ENCODE results near the gene KHDC1. TPM values are rescaled to one million over a fixed set of nuclear protein-coding genes. Genes with fewer than 3 reads are reported as not detected.
"Not testable (repeated sequence)": the region's sequence is repeated elsewhere in the genome, so short reads cannot be mapped to it uniquely, and the experiment has no call there.

Gene KHDC1
- total RNA-seq, 5 donors from 2014 or later (not counting 1 experiment from before 2014, with no cell fraction given) = 0.88 to 1.7 (median 1.3) TPM

DNA sequence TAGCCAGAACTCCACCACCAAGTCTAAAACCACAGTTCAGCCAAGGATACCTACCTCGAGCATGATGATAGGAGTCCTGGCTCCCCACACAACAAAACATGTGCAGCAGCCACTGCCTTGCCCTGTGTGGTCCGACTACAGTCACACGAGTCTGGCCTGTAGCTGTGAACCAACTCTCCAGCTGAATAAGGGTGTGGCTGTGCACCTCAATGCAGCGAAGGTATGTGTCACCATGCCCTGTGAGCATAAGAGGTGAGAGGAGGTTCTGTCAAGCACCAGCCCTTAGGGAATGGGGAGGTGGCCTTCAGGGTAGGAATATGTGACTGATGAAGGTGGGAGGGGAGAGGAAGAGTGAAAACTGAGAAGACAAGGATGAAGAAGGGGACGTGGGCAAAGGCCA lies 21.0 kb downstream of the KHDC1 start:
- ATAC-seq (replicated peaks in 1 of 4) = no peak
- CTCF ChIA-PET = no interaction called here
- Histone ChIP-seq H3K4me1 (ENCODE audit: control insufficient read depth in 1 of 2, extremely low read depth in 1 of 2, insufficient read depth in 2 of 2, low read length in 2 of 2) (no peaks in the 10 kb centered on the region), H3K27me3 (replicated peaks in 1 of 2; ENCODE audit: control insufficient read depth in 2 of 2, extremely low read depth in 1 of 2, insufficient read depth in 2 of 2, low read length in 1 of 2) (peaks cover 0 to 6% of the 10 kb centered on the region in 2 experiments), H3K4me3 (ENCODE audit: control insufficient read depth in 1 of 2, extremely low read depth in 1 of 2, low read length in 1 of 2) (no peak overlapping the region), H3K27ac (ENCODE audit: low read length) (no peak overlapping the region), H3K36me3 (ENCODE audit: control insufficient read depth in 2 of 2, extremely low read depth in 1 of 2, insufficient read depth in 1 of 2, low read length in 1 of 2) (no peaks in the 10 kb centered on the region), H3K9me3 (no peaks in the 10 kb centered on the region)
- H3K27me3 Mint-ChIP-seq = peaks cover 8 to 9% of the 10 kb centered on the region in 2 donors
- no peaks in the 10 kb centered on the region for H3K36me3 Mint-ChIP-seq
- no peak overlapping the region for H3K27ac Mint-ChIP-seq
- POLR2A ChIA-PET = no interaction called here
- H3K9me3 Mint-ChIP-seq = no peaks in the 10 kb centered on the region
- no peak overlapping the region for H3K4me3 Mint-ChIP-seq
- H3K4me1 Mint-ChIP-seq = no peaks in the 10 kb centered on the region
- WGBS (ENCODE audit: insufficient coverage) = 67% methylated on average over 3 of the region's 5 CpGs
- no peak for DNase-seq

DNA sequence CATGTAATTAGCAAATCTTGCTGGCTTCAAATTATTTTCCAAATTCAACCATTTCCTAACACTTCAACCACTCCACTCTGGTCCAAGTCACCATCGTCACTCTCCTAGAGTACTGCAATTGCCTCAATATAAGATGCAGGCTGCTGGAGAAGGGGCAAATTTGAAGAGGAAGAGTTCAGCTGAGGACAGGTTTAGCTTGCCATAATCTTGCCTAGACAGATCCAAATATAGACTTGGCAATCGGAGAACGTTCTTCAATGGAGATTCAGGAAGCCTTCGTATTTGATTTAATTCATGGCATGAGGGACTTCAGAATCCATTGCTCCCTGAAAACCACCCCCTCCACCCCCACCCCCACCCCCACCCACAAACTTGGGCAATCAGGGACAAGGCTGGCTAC lies 22.3 kb downstream of the KHDC1 start:
- no CpG with 5 or more reads among the region's 4 CpGs for WGBS (ENCODE audit: insufficient coverage)
- Histone ChIP-seq H3K4me3 (ENCODE audit: control insufficient read depth in 1 of 2, extremely low read depth in 1 of 2, low read length in 1 of 2) (no peak overlapping the region), H3K27me3 (replicated peaks in 1 of 2; ENCODE audit: control insufficient read depth in 2 of 2, extremely low read depth in 1 of 2, insufficient read depth in 2 of 2, low read length in 1 of 2) (peaks cover 0 to 3% of the 10 kb centered on the region in 2 experiments), H3K4me1 (ENCODE audit: control insufficient read depth in 1 of 2, extremely low read depth in 1 of 2, insufficient read depth in 2 of 2, low read length in 2 of 2) (no peaks in the 10 kb centered on the region), H3K27ac (ENCODE audit: low read length) (no peak overlapping the region), H3K9me3 (no peaks in the 10 kb centered on the region), H3K36me3 (ENCODE audit: control insufficient read depth in 2 of 2, extremely low read depth in 1 of 2, insufficient read depth in 1 of 2, low read length in 1 of 2) (no peaks in the 10 kb centered on the region)
- H3K27me3 Mint-ChIP-seq = peaks cover 8 to 9% of the 10 kb centered on the region in 2 donors
- ATAC-seq (replicated peaks in 1 of 4) (no peak), DNase-seq (no peak)
- H3K4me1 Mint-ChIP-seq = no peaks in the 10 kb centered on the region
- ChIA-PET POLR2A (no interaction called here), CTCF (no interaction called here)
- no peaks in the 10 kb centered on the region for H3K9me3 Mint-ChIP-seq
- H3K27ac Mint-ChIP-seq = no peak overlapping the region
- H3K4me3 Mint-ChIP-seq = no peak overlapping the region
- no peaks in the 10 kb centered on the region for H3K36me3 Mint-ChIP-seq

- no peak overlapping the region for H3K4me3 Mint-ChIP-seq
- WGBS (ENCODE audit: insufficient coverage) = 92% methylated on average over 2 of the region's 5 CpGs
- Histone ChIP-seq H3K27ac (ENCODE audit: low read length) (no peak overlapping the region), H3K36me3 (ENCODE audit: control insufficient read depth in 2 of 2, extremely low read depth in 1 of 2, insufficient read depth in 1 of 2, low read length in 1 of 2) (no peaks in the 10 kb centered on the region), H3K27me3 (replicated peaks in 1 of 2; ENCODE audit: control insufficient read depth in 2 of 2, extremely low read depth in 1 of 2, insufficient read depth in 2 of 2, low read length in 1 of 2) (peaks cover 0 to 5% of the 10 kb centered on the region in 2 experiments), H3K4me3 (ENCODE audit: control insufficient read depth in 1 of 2, extremely low read depth in 1 of 2, low read length in 1 of 2) (no peak overlapping the region), H3K9me3 (no peaks in the 10 kb centered on the region), H3K4me1 (ENCODE audit: control insufficient read depth in 1 of 2, extremely low read depth in 1 of 2, insufficient read depth in 2 of 2, low read length in 2 of 2) (no peaks in the 10 kb centered on the region)
- H3K4me1 Mint-ChIP-seq = no peaks in the 10 kb centered on the region
- H3K36me3 Mint-ChIP-seq = no peaks in the 10 kb centered on the region
- H3K27me3 Mint-ChIP-seq = no peaks in the 10 kb centered on the region
- DNase-seq (no peak), ATAC-seq (replicated peaks in 1 of 4) (no peak)
- H3K9me3 Mint-ChIP-seq = no peaks in the 10 kb centered on the region
- no peak overlapping the region for H3K27ac Mint-ChIP-seq
- ChIA-PET POLR2A (interaction anchor here (0.6 to 1.0 kb wide), 2 partner anchors 9 to 18 kb away, joined by 3 to 4 read pairs; no protein-coding TSS in a partner anchor), CTCF (interaction anchor here in 1 of 2 donors (0.5 to 0.7 kb wide), 2 partner anchors 19 to 823 kb away, joined by 5 to 8 read pairs; no protein-coding TSS in a partner anchor)
These were observed 26.7 kb downstream of the KHDC1 start for GRCh38 chr6:73236144-73236750.

DNA sequence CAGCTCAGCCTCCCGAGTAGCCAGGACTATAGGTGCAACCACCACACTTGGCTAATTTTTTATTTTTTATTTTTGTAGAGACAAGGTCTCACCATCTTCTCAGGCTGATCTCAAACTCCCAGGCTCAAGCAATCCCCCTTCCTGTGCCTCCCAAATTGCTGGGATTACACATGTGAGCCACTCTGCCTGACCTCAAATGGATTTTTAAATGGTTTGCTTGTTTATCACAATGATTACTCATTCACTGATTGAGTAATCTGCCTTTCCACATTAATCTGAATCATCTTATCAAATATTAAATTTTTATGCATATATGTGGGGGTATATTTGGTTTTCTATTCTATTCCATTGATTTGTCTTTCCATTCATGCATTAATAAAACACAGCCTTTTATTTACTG lies 28.3 kb downstream of the KHDC1 start:
- POLR2A ChIA-PET = no interaction called here
- H3K27ac Mint-ChIP-seq = no peak overlapping the region

GRCh38 chr6:73233971-73234370 lies 29.0 kb downstream of the KHDC1 start:
- H3K4me3 Mint-ChIP-seq; H3K4me1 ChIP-seq (ENCODE audit: control insufficient read depth in 1 of 2, extremely low read depth in 1 of 2, insufficient read depth in 2 of 2, low read length in 2 of 2); H3K36me3 Mint-ChIP-seq; H3K27ac ChIP-seq (ENCODE audit: low read length); ATAC-seq (replicated peaks in 1 of 4); H3K4me1 Mint-ChIP-seq; H3K27me3 Mint-ChIP-seq; H3K27ac Mint-ChIP-seq; H3K9me3 ChIP-seq; DNase-seq; H3K9me3 Mint-ChIP-seq; H3K36me3 ChIP-seq (ENCODE audit: control insufficient read depth in 2 of 2, extremely low read depth in 1 of 2, insufficient read depth in 1 of 2, low read length in 1 of 2); CTCF ChIA-PET; POLR2A ChIA-PET; H3K27me3 ChIP-seq (replicated peaks in 1 of 2; ENCODE audit: control insufficient read depth in 2 of 2, extremely low read depth in 1 of 2, insufficient read depth in 2 of 2, low read length in 1 of 2); H3K4me3 ChIP-seq (ENCODE audit: control insufficient read depth in 1 of 2, extremely low read depth in 1 of 2, low read length in 1 of 2): not testable (repeated sequence)
- 70% methylated on average over 2 of the region's 3 CpGs for WGBS (ENCODE audit: insufficient coverage)

More for the DNA sequence above, 28.3 kb downstream of the KHDC1 start:
- Mint-ChIP-seq H3K4me3 (no peak overlapping the region), H3K4me1 (no peaks in the 10 kb centered on the region), H3K36me3 (no peaks in the 10 kb centered on the region), H3K9me3 (no peaks in the 10 kb centered on the region), H3K27me3 (no peaks in the 10 kb centered on the region)
- Histone ChIP-seq H3K27ac (ENCODE audit: low read length) (no peak overlapping the region), H3K4me1 (ENCODE audit: control insufficient read depth in 1 of 2, extremely low read depth in 1 of 2, insufficient read depth in 2 of 2, low read length in 2 of 2) (no peaks in the 10 kb centered on the region), H3K9me3 (no peaks in the 10 kb centered on the region), H3K27me3 (replicated peaks in 1 of 2; ENCODE audit: control insufficient read depth in 2 of 2, extremely low read depth in 1 of 2, insufficient read depth in 2 of 2, low read length in 1 of 2) (peaks cover 0 to 7% of the 10 kb centered on the region in 2 experiments), H3K4me3 (ENCODE audit: control insufficient read depth in 1 of 2, extremely low read depth in 1 of 2, low read length in 1 of 2) (no peak overlapping the region), H3K36me3 (ENCODE audit: control insufficient read depth in 2 of 2, extremely low read depth in 1 of 2, insufficient read depth in 1 of 2, low read length in 1 of 2) (no peaks in the 10 kb centered on the region)
- CTCF ChIA-PET = no interaction called here
- ATAC-seq (replicated peaks in 1 of 4) = no peak
- WGBS (ENCODE audit: insufficient coverage) = no CpG with 5 or more reads among the region's 1 CpG
- no peak for DNase-seq

DNA sequence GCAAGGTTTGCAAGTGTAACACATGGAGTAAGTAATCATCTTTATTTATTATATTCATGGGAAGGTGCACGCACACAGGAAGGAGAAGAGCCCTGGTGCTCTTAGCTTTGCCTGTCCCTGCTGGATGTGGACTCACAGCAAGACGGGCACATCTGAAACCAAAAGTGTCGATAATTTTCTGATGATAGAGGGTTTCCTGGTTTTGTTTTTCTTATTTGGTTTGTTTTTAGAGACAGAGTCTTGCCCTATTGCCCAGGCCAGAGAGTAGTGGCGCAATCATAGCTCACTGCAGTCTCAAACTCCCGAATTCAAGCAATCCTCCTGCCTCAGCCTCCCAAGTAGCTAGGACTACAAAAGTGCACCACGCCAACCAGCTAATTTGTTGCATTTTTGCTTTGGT lies 29.9 kb downstream of the KHDC1 start:
- CTCF ChIA-PET = no interaction called here
- Histone ChIP-seq H3K27me3 (replicated peaks in 1 of 2; ENCODE audit: control insufficient read depth in 2 of 2, extremely low read depth in 1 of 2, insufficient read depth in 2 of 2, low read length in 1 of 2) (peaks cover 0 to 4% of the 10 kb centered on the region in 2 experiments), H3K27ac (ENCODE audit: low read length) (no peak overlapping the region), H3K4me1 (ENCODE audit: control insufficient read depth in 1 of 2, extremely low read depth in 1 of 2, insufficient read depth in 2 of 2, low read length in 2 of 2) (no peaks in the 10 kb centered on the region), H3K4me3 (ENCODE audit: control insufficient read depth in 1 of 2, extremely low read depth in 1 of 2, low read length in 1 of 2) (no peak overlapping the region), H3K36me3 (ENCODE audit: control insufficient read depth in 2 of 2, extremely low read depth in 1 of 2, insufficient read depth in 1 of 2, low read length in 1 of 2) (no peaks in the 10 kb centered on the region), H3K9me3 (no peaks in the 10 kb centered on the region)
- H3K27me3 Mint-ChIP-seq = no peaks in the 10 kb centered on the region
- POLR2A ChIA-PET = no interaction called here
- H3K36me3 Mint-ChIP-seq = no peaks in the 10 kb centered on the region
- no peaks in the 10 kb centered on the region for H3K9me3 Mint-ChIP-seq
- H3K4me1 Mint-ChIP-seq = no peaks in the 10 kb centered on the region
- no peak overlapping the region for H3K27ac Mint-ChIP-seq
- ATAC-seq (replicated peaks in 1 of 4) = no peak
- no peak for DNase-seq
- 80% methylated on average over 1 of the region's 6 CpGs for WGBS (ENCODE audit: insufficient coverage)
- no peak overlapping the region for H3K4me3 Mint-ChIP-seq

- no peak for DNase-seq
- Mint-ChIP-seq H3K36me3 (no peaks in the 10 kb centered on the region), H3K4me1 (no peaks in the 10 kb centered on the region), H3K27ac (no peak overlapping the region), H3K4me3 (no peak overlapping the region), H3K9me3 (no peaks in the 10 kb centered on the region), H3K27me3 (no peaks in the 10 kb centered on the region)
- ATAC-seq (replicated peaks in 1 of 4) = no peak
- Histone ChIP-seq H3K4me3 (ENCODE audit: control insufficient read depth in 1 of 2, extremely low read depth in 1 of 2, low read length in 1 of 2) (no peak overlapping the region), H3K27ac (ENCODE audit: low read length) (no peak overlapping the region), H3K27me3 (replicated peaks in 1 of 2; ENCODE audit: control insufficient read depth in 2 of 2, extremely low read depth in 1 of 2, insufficient read depth in 2 of 2, low read length in 1 of 2) (peaks cover 0 to 4% of the 10 kb centered on the region in 2 experiments), H3K4me1 (ENCODE audit: control insufficient read depth in 1 of 2, extremely low read depth in 1 of 2, insufficient read depth in 2 of 2, low read length in 2 of 2) (no peaks in the 10 kb centered on the region), H3K36me3 (ENCODE audit: control insufficient read depth in 2 of 2, extremely low read depth in 1 of 2, insufficient read depth in 1 of 2, low read length in 1 of 2) (no peaks in the 10 kb centered on the region), H3K9me3 (no peaks in the 10 kb centered on the region)
- WGBS (ENCODE audit: insufficient coverage) = 40% methylated on average over 1 of the region's 1 CpG
- POLR2A ChIA-PET = no interaction called here
- CTCF ChIA-PET = interaction anchor here in 1 of 2 donors (0.6 kb wide), 1 partner anchor 23 kb away, joined by 5 read pairs; no protein-coding TSS in a partner anchor
These were observed 31.0 kb downstream of the KHDC1 start for GRCh38 chr6:73231986-73232391.
